ENCODE data around the gene PKD1.
A peak's percentile ranks its signal among the peaks of the same experiment; 100 is the strongest.
"Not testable (repeated sequence)": the region's sequence is repeated elsewhere in the genome, so short reads cannot be mapped to it uniquely, and the experiment has no call there.

Gene PKD1

DNA sequence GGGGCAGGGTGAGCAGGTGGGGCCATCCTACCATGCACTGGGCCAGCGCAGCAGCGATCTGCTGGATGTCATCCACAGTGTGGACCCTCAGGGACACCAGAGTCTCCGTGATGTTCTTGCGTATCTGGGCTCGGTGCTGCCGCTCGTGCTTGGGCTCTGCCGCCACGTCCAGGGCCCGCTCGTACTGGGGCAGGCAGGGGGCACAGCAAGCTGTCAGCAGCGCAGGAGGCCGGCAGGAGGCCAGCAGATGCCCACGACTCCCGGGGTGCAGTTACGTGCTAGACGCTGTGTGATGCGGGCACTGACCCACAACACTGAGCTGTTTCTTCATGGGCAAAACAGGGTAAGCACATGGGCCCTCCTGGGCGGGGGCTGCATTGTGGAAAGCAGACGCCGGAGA, 30.4 kb downstream of the PKD1 start:
- DNase-seq = not testable (repeated sequence)

DNA sequence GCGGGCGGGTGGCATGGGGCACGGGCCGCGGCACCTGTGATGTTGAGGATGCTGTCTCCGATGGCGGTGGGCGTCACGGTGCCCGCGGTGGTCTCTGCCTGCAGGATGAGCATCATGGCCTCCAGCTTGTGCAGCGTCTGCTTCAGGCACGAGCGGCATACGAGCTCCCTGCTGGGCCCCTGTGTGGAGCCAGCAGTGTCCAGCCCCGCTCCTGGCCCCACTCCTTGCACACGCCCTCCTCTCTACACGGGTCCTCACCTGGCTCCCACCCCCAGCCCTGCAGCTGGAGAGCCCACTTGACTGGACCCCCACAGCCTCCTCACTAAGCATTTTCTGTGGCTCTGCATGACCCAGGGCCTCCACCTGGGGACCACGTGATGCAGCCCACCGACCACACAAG, 31.2 kb downstream of the PKD1 start:
- DNase-seq = not testable (repeated sequence)

DNA sequence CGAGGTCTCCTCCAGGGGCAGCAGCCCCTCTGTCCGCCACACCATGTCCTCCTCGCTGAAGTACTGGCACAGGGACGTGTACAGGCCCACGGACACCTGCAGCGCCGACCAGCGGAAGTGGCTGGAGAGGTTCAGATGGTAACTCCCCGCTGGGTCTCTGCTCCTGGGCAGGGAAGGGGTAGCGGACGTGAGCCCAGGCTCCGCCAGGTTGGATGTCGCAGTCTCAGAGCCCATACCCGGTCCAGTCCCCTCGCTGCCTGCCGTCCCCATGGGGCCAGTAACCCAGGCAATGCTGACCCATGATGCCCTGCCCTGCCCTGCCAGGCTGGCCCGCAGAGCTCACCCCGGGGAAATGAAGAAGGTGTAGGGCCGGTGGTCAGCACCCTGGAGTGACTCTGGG, 33.2 kb downstream of the PKD1 start:
- no peak for DNase-seq

DNA sequence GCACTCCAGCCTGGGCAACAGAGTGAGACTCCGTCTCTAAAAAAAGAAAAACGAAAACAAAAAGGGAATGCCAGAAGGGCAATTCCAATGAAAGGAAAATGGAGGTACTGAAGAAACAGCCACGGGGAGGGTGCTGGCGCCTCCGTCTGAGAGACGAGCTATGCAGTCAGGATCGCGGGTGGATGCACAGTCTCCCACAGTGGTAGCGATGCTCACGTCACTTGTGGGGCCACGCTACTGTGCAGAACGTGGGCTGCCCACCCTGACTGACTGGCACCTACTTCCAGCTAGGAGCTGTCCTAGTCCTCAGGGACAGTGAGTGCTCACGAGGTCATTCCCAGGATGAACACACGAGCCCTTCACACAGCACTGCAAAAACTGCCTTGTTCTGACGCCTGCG, 34.1 kb downstream of the PKD1 start:
- DNase-seq = not testable (repeated sequence)

DNA sequence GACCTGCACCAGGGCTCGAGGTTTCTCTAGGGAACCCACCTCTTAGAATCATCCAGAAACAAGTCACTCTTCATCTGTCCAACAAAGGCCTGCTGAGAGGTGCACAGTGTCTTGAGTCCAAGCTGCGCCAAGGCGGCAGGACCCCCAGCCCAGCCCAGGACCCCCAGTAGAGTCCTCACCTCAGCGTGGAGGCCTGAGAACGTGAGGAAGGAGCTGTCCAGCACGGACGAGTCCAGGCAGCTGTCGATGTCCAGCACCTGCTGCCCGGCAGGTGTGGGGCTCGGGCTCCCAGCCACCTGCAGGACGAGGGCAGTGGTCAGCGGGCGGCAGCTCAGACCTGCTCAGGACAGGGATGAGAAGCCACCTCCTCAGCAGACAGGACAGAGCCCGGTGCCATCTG, 38.0 kb downstream of the PKD1 start:
- not testable (repeated sequence) for DNase-seq

DNA sequence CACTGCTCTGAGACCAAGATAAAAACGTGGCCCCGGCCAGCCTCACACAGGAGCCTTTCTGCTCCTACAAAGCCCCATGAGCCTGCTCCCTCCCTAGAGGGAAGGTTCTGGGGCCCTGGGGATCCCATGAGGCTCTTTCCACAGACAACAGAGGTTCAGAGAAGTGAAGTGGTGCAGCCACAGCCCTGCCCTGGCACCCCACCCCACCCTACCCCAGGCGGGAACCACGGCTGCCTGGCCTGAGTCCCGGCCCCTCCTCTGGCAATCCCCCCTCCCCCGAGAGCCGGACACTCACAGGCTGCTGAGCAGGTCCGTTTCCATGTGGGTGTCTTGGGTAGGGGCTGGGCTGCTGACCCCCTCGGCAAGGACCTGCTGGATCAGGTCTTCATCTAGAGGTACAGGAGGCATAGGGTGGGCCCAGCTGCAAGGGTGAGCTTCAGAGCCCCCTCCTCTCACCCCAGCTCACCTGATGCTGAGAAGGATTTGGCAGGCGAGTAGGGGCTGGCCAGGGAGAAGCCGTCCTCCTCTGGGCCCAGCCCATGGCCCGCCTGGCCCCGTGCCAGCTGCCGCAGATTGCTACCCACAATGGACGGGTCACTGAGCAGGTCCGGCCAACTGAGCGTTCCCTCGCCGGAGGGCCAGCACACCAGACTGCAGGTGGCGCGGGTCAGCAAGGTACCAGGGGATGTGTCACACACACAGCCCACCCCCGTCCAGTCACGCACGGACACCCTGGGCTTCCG, 38.7 kb downstream of the PKD1 start:
- no peak for DNase-seq

DNA sequence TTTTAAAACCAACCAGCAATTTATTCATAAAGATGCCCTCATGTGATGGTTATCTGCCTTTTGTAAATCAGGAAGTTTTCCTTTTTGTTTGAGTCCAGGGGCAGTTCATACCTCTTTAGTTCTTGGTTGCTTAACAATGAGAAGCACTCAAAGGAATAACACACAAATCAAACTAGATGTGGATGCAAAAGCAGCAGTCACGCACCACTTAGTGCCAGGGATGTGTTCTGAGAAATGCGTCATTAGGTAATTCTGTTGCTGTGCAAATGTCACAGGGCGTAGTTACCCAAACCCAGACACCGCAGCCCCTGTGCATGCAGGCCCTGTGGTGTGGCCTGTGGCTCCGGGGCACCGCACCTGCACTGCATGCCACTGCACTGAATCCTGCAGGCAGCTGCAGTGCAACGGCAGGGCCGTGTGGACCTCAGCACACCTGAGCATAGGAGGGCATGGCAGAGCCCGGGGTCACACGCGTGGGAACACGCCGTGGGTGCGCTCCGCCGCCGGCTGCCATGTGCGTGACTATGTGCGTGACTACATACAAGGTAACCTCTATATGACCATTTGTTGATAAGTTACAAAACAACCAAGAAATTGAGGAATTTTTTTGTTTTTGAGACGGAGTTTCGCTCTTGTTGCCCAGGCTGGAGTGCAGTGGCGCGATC, 39.6 kb downstream of the PKD1 start:
- no peak for DNase-seq

DNA sequence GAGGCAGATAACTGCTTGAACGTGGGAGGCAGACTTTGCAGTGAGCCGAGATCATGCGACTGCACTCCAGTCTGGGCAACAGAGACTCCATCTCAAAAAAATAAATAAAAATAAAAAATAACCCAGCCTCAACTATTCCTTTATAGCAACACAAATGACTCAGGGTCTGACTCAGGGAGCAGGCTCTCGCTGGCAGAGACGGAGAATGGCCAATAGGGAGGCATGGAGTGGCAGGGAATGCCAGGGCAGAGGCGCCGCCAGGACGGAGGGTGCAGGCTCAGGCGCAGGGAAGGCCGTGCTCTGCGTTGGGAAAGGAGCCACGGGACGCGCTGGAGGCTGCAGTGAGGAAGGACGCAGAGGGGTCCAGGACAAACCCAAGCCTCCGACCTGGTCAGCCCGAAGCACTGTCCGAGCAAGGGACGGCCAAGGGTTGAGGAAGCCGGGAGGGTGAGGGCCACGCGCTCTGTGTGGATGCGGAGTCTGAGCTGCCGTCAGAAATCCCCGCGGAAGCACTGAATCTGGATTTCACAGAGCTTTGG, 40.3 kb downstream of the PKD1 start:
- no peak for DNase-seq

DNA sequence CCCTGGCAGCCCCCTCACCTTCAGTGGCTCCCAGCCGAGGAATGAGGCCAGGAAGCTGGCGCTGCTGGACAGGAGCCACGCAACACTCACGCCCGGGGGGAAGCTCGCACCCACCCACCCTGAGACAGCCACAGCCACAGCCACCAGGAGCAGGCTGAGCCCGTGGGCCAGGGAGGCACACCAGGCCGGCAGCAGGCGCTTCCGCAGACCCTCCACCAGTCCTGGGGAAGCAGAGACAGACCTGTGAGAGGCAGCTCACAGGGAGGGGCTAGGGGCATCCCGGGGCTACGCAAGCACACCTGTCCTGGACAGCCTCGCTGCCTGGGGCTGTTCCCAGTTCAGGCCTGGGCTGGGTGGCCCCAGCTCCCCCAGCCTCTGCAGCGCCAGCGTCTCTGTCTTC, 41.9 kb downstream of the PKD1 start:
- DNase-seq = no peak

DNA sequence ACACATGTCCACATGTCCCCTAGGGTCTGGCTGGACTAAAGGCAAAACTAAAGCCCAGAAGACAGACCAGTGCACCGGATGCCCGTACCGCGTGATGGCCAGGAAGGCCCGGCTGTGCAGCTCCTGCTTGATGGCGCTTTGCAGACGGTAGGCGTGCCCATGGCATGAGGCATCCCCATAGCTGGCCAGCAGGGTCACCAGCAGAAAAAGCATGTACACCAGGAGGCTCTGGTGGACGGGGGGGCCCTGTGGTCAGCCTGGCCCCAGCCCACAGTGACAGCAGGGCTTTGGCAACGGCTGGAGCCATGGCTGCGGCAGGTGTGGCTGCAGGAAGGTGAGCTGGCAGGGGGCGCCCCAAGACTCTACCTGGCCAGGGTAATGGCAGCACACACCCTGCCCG, 42.8 kb downstream of the PKD1 start:
- no peak for DNase-seq

DNA sequence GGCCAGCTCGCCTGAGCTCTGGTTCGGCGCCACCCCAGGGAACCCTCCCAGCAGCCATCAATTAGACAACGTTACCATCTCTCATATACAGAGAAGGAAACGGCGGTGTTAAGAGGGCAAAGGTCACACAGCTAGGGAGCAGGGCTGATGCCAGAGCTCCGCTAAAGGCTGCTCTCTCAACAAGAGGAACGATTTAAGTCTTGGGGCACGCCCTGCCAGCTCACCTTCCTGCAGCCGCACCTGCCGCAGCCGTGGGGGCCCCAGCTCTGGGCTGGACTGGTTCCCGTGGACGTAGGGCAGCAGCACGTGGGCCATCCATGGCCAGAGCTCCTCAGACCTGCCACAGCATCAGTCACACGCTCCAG, 43.5 kb downstream of the PKD1 start:
- no peak for DNase-seq

DNA sequence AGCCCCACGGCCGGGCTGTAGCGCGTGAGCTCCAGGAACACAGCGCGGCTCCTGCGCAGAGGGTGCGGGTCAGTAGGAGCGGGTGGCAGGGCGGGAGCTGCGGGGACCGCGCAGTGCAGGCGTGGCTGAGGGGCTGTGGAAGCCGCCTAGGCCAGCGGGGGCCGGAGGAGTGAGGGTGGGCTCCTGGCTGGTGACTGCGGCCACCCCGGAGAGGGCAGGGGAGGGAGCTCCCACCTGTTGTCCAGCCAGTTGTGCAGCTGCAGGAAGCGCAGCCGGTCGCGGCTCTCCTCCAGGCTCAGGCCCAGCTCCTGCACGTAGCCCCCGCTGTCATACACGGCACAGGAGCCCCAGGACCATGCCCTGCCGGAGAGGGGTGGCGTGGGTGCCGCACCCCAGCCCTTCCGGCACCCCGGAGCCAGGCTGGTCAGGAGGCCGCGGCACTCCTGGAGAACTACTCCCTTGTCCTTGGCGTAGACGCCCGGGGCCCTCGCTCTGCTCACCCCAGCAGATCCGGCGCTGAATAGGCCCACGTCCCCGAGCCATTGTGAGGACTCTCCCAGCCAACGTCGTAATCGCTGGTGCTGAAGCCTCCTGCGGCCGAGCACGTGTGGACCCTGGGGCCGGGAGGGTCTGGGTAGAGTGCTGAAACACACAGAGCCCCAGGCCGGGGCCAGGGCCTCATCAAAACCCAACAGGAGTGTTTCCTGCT, 44.0 kb downstream of the PKD1 start:
- no peak for DNase-seq

DNA sequence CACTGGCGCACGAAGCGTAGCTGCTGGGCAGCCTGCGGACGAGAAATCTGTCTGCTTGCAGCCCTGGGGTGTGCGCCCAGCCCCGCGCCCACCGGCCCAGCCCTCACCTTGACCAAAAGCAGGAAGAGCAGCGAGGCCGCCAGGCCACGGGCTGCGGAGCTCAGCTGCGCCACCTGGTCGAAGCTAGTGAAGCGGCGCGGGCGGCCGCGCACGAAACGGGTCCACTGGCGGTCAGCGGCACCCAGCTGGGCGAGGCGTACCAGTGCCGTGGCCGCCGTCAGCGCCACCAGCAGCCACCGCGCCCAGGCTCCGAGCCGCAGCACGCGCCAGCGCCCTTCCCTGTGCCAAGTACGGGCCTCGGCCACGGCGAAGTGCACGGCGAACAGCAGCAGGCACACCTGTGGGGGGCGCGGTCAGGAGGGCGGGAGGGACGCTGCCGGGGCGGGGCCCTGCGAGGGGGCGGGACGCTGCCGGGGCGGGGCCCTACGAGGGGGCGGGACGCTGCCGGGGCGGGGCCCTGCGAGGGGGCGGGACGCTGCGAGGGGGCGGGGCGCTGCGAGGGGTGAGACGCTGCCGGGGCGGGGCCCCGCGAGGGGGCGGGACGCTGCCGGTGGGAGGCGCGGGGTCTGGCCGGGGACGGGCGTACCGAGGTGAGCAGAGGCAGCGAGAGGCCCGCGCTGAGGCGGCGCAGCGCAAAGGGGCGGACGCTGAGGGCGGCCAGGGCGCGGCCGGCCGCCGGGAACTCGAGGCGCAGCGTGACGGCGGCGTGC, 44.7 kb downstream of the PKD1 start:
- DNase-seq = peak in 1 of 2 experiments; percentile 9

DNA sequence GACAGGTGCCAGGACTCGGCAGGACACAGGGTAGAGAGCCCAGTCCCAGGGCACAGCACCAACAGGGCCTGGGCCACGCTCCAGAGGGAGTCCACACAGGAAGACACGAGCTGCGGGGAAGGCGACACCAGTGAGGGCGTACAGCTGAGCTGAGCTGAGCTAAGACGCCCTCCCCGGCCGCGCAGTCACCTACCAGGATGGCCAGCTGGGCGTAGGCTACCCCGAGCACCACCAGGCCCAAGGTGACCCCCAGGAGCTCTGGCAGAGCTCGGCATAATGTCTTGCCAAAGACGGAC, 45.3 kb downstream of the PKD1 start:
- DNase-seq = no peak

DNA sequence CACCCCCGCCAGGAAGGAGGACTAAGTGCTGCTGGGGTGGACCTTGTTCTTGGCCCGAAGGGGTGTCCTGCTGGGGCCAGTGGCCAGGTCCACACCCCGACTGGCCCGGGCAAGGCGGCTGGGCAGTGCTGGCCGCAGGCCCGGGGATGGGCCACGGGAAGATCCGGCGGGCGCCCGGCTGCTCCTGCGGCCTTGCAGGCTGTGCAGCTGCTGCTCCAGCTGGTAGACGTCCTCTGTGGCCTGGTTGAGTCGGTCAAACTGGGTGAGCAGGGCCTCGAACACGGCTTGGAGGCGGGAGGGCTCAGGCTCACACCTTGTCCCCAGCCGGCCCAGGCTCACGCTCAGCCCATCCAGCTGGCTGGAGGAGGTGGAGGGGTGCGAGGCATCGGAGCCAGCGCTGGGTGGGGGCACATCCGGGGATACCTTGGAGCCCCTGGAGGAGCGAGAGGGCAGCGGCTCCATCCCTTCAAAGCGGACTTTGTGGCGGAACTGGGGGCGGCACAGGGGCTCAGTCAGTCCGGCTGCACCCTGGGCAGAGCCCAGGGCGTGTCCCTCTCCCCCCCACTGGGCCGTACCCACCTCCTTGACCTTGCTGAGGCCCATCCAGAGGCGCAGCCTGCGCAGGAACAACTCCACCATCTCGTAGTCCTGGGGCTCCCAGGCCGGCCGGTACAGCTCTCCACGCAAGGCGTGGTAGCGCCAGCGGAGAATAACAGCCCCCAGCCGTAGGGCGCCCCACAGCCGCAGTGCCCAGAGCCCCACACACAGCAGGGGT, 45.8 kb downstream of the PKD1 start:
- no peak for DNase-seq

DNA sequence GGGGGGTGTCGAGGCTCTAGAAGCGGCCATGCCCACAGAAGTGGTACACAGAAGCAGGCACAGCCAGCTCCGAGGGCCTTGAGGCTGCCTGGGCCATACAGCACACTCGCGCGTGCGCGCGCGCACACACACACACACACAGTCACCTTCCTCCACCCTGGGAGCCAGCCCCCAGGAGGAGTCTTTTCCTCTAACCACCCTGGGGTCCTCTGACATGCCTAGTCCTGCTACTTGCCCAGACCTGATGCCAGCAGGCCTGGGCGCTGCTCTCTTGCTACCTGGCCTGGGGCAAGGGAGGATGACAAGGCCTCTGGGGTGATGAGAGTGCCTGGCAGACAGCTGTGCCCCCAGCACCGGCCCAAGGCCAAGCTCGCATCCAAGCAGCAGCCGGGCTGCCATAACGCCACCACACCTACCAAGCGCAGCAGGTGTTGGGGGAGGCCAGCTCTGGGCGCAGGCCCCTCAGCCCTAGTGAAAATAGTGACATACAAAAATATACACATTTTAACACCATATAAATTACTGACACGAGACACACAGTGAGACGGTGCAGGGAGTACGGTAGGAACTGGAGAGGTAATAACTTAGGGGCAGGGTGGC, 46.8 kb downstream of the PKD1 start:
- DNase-seq = no peak

DNA sequence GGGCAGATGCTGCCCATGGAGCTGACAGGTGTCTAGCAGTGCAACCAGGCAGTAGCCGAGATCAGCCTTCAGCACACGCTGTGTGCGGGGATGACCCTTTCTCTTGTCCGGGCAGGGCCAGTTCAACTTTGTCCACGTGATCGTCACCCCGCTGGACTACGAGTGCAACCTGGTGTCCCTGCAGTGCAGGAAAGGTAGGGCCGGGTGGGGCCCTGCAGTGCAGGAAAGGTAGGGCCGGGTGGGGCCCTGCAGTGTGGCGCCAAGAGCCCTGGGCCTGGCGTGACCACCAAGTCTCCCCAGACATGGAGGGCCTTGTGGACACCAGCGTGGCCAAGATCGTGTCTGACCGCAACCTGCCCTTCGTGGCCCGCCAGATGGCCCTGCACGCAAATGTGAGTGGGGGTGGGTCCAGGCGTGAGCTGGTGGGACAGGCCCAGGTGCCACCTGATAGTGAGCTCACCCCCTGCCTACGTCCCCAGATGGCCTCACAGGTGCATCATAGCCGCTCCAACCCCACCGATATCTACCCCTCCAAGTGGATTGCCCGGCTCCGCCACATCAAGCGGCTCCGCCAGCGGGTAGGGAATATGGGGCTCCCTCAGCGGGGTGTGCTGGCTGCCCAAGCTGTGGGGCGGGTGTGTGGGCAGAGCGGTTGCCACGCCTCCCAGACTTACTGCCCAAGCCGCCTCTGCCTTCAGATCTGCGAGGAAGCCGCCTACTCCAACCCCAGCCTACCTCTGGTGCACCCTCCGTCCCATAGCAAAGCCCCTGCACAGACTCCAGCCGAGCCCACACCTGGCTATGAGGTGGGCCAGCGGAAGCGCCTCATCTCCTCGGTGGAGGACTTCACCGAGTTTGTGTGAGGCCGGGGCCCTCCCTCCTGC, 47.7 kb downstream of the PKD1 start:
- no peak for DNase-seq

DNA sequence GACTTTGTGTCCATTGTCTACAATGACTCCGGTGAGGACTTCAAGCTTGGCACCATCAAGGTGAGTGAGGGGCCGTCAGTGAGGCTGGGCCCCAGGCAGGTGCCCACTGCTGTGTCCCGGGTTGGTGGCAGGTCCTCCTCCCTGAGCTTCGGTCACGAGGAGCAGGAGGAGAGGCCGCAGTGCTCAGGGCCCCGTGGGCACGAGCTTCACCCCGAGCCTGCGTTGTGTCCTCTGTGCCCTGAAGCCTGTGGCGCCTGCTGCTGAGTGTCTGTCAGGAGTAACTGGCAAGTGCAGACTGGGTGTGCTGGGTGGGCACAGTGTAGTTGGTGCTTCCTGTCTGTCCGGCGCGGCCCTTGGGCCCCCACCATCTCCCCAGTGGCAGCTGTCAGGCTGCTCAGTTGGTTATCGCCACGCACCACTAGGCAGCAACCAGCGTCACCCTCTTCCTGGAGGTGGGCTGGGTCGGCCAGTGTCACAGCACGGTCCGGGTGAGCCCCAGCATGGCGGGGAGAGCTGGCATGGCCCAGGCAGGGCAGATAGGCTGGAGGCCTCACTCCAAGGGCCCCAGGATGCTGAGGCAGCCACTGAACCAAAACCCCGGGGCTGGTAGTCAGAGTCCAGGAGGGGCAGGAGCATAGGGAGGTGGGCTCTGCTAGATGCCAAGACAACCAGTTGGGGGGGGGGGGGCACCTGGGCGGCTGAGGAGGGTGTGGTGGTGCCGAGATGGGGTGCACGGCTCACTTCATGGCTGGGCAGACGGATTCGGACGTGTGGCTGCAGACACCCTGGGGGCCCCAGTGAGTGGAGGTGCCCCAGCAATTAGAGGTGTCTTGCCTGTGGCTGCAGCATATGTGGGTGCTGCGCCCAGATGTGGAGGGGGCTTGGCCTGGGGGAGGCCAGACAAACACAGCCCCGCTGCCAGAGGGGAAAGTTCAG, 48.6 kb downstream of the PKD1 start:
- DNase-seq = no peak

DNA sequence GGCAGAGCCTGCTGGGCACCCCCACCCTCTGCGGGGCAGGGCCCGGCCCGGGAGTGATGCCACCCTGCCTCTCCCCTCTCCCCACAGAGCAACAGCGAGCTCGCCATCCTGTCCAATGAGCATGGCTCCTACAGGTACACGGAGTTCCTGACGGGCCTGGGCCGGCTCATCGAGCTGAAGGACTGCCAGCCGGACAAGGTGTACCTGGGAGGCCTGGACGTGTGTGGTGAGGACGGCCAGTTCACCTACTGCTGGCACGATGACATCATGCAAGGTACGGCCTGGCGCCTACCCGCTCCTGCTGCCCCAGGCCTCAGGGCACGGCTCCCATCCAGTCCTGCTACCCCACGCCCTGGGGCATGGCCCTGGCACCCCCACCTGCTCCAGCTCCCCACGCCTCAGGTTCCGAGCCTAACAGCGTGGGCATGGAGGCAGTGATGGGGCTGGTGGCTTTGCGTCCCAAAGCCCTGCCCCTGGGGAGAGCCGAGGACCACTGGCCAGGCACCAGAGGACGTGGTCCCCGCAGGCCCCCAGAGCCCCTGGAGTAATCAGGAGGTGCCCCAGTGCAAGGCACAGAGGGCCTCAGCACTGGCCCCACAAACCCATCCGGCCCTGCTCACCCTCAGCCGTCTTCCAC, 49.5 kb downstream of the PKD1 start:
- no peak for DNase-seq
